HepG2 (cell line): ENCODE results near the gene SMIM20. TPM values are rescaled to one million over a fixed set of nuclear protein-coding genes. Genes with fewer than 3 reads are reported as not detected.
A peak's percentile ranks its signal among the peaks of the same experiment; 100 is the strongest.

ENCODE experiments used
- ATF7-NPFF ChIP-seq: sonication (generic); formaldehyde crosslinking; IDR thresholded peaks from 2 replicates; pipeline ENCODE4 v1.8.1; 2023; ENCODE audit warnings: mild to moderate bottlenecking, low read depth, missing genetic modification reagents, moderate library complexity
- FOSL1 ChIP-seq: sonication (generic); formaldehyde crosslinking; IDR thresholded peaks from 2 replicates; pipeline ENCODE4 v1.9.0; 2021; ENCODE audit warnings: missing genetic modification reagents, borderline replicate concordance
- FOSL2 ChIP-seq: sonication (generic); formaldehyde crosslinking; IDR thresholded peaks from 2 replicates; pipeline ENCODE4 v1.4.0; 2020; ENCODE audit warnings: missing genetic modification reagents
- KMT2A ChIP-seq: sonication (generic); formaldehyde crosslinking; IDR thresholded peaks from 2 replicates; pipeline ENCODE4 v1.4.0; 2020; ENCODE audit warnings: missing genetic modification reagents
- MAF1 ChIP-seq: sonication (generic); formaldehyde crosslinking; IDR thresholded peaks from 2 replicates; pipeline ENCODE4 v1.5.0; 2020; ENCODE audit warnings: missing genetic modification reagents, borderline replicate concordance
- PAF1 ChIP-seq: IDR thresholded peaks from 2 replicates; pipeline ENCODE4 v1.6.1; 2016; ENCODE audit warnings: missing genetic modification reagents, missing compliant biosample characterization
- RCOR2 ChIP-seq: IDR thresholded peaks from 2 replicates; pipeline ENCODE4 v1.6.1; 2016; ENCODE audit warnings: missing biosample characterization, missing genetic modification reagents
- REPIN1 ChIP-seq: sonication (generic); formaldehyde crosslinking; IDR thresholded peaks from 2 replicates; pipeline ENCODE4 v1.8.0; 2022; ENCODE audit warnings: missing genetic modification reagents, low read depth, mild to moderate bottlenecking, borderline replicate concordance
- ZFP1 ChIP-seq: IDR thresholded peaks from 2 replicates; pipeline ENCODE4 v1.6.1; 2016
- ZFYVE20 ChIP-seq: sonication (generic); formaldehyde crosslinking; IDR thresholded peaks from 2 replicates; pipeline ENCODE4 v1.8.0; 2023; ENCODE audit warnings: low read depth, mild to moderate bottlenecking, moderate library complexity, missing genetic modification reagents, borderline replicate concordance
- ZNF225 ChIP-seq: sonication (generic); formaldehyde crosslinking; IDR thresholded peaks from 2 replicates; pipeline ENCODE4 v1.4.0; 2020; ENCODE audit warnings: mild to moderate bottlenecking, missing genetic modification reagents
- ZNF296 ChIP-seq: sonication (generic); formaldehyde crosslinking; conservative IDR thresholded peaks from 2 replicates; pipeline ENCODE4 v1.5.0; 2020; ENCODE audit warnings: mild to moderate bottlenecking, missing genetic modification reagents
- ZNF501 ChIP-seq: sonication (generic); formaldehyde crosslinking; IDR thresholded peaks from 2 replicates; pipeline ENCODE4 v1.5.1; 2020; ENCODE audit warnings: mild to moderate bottlenecking, moderate library complexity, missing genetic modification reagents
- ZNF543 ChIP-seq: sonication (generic); formaldehyde crosslinking; IDR thresholded peaks from 2 replicates; pipeline ENCODE4 v1.4.0; 2020; ENCODE audit warnings: mild to moderate bottlenecking, missing genetic modification reagents
- polyA plus RNA-seq, 8 experiments: library from polyadenylated mRNA; depleted of rRNA in 3 of 8; stranded (reverse) in 7 of 8; unstranded in 1 of 8; fragments of >200 nt; fragmentation: Illumina TruSeq in 4 of 8; extraction: Trizol in 4 of 8; gene quantifications; 2 replicates each; pipeline versions ENCODE4 v1.2.1 to v1.2.3, GENCODE V29; 2011 to 2016; ENCODE audit warnings: low read depth in 4 of 8, missing spikeins in 1 of 8, mixed read lengths in 1 of 8; ENCODE audit not compliant: insufficient read depth in 1 of 8
- total RNA-seq, 5 experiments: library from RNA; depleted of rRNA; stranded (reverse); fragments of >200 nt; fragmentation: Illumina TruSeq; extraction: Trizol; gene quantifications; 2 replicates each; pipeline ENCODE4 v1.2.3, GENCODE V29; 2016; ENCODE audit warnings: low read depth in 1 of 5
- TF ChIP-seq, protein P1 (sequence below), 2 experiments: sonication (generic) in 1 of 2; formaldehyde crosslinking in 1 of 2; IDR thresholded peaks; 2 replicates each; pipeline versions ENCODE4 v1.4.0 to v1.6.1; 2018 to 2020; ENCODE audit warnings: missing genetic modification reagents in 2 of 2, borderline replicate concordance in 1 of 2, low read depth in 1 of 2, mild to moderate bottlenecking in 1 of 2, missing biosample characterization in 1 of 2
- TF ChIP-seq, protein P2 (sequence below): sonication (generic); formaldehyde crosslinking; IDR thresholded peaks from 2 replicates; pipeline ENCODE4 v1.5.1; 2020; ENCODE audit warnings: mild to moderate bottlenecking, missing genetic modification reagents, borderline replicate concordance
- TF ChIP-seq, protein P3 (sequence below): sonication (generic); formaldehyde crosslinking; IDR thresholded peaks from 2 replicates; pipeline ENCODE4 v1.9.0; 2021; ENCODE audit warnings: missing genetic modification reagents, borderline replicate concordance

Gene SMIM20
- total and polyA plus RNA-seq, 2 of the 13 experiments (the other 11 are each of a cell fraction or from before 2014, with no cell fraction given): 26.3 to 30.2 TPM

DNA sequence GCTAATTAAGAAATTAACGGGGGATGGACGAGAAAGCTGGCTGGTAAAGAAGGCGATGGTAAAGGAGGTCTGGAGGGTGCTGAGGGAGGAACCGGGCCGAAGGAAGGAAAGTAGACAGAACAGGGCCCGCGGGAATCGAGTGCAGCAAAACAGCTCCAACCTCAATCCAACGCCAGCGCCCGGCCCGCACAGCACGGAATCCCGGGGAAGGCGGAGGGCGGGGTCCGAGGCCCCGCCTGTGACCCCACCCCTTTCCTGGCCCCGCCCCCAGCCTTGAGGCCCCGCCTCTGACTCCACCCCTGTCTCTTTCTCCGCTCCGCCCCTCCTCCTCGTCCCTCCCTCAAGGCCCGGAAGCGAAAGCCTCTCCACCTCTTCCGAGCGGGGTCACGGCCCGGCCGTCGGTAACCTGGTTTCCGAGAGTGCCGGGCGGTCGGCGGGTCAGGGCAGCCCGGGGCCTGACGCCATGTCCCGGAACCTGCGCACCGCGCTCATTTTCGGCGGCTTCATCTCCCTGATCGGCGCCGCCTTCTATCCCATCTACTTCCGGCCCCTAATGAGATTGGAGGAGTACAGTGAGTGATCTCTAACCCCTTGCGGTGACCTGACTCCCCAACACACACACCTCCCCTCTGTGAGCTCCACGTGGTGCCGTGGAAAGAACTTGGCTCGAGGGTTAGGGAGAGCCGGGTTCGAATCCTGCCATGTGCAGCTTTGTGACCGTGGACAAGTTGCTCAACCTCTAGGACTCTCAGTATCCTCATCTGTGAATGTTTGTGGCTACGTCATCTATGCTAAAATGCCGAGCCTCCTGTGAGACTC lies at the start of gene SMIM20 (continued):
- TF ChIP-seq RCOR2 (CRISPR knock-in tag): no peak
- no peak for TF ChIP-seq PAF1 (CRISPR knock-in tag)
- no peak; the same call in 1 of the 2 replicates for TF ChIP-seq ZNF225 (CRISPR knock-in tag)
- peak; percentile 70; the same call in 1 of the 2 replicates for TF ChIP-seq ZNF543 (CRISPR knock-in tag)
- TF ChIP-seq ZNF501: peak; percentile 70; the same call in 1 of the 2 replicates
- peak; percentile 26; the same call in 1 of the 2 replicates for TF ChIP-seq ZFP1 (CRISPR knock-in tag)
- peak; percentile 91 for TF ChIP-seq REPIN1 (CRISPR knock-in tag)
- TF ChIP-seq KMT2A (CRISPR knock-in tag): peak; percentile 34
- no peak for TF ChIP-seq ZNF296 (CRISPR knock-in tag)
- peak; percentile 45; the same call in 1 of the 2 replicates for TF ChIP-seq FOSL2 (CRISPR knock-in tag)
- no peak for TF ChIP-seq FOSL1 (CRISPR knock-in tag)
- TF ChIP-seq, protein P1, sequence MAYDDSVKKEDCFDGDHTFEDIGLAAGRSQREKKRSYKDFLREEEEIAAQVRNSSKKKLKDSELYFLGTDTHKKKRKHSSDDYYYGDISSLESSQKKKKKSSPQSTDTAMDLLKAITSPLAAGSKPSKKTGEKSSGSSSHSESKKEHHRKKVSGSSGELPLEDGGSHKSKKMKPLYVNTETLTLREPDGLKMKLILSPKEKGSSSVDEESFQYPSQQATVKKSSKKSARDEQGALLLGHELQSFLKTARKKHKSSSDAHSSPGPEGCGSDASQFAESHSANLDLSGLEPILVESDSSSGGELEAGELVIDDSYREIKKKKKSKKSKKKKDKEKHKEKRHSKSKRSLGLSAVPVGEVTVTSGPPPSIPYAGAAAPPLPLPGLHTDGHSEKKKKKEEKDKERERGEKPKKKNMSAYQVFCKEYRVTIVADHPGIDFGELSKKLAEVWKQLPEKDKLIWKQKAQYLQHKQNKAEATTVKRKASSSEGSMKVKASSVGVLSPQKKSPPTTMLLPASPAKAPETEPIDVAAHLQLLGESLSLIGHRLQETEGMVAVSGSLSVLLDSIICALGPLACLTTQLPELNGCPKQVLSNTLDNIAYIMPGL (CRISPR knock-in tag; IDR thresholded peaks at IDR 0.05; ENCODE audit: borderline replicate concordance in 1 of 2, low read depth in 1 of 2): peak; percentile 26 to 77; a peak in 2 of 4 replicates
- peak; percentile 61; the same call in 1 of the 2 replicates for TF ChIP-seq ATF7-NPFF (CRISPR knock-in tag)
- TF ChIP-seq, protein P2, sequence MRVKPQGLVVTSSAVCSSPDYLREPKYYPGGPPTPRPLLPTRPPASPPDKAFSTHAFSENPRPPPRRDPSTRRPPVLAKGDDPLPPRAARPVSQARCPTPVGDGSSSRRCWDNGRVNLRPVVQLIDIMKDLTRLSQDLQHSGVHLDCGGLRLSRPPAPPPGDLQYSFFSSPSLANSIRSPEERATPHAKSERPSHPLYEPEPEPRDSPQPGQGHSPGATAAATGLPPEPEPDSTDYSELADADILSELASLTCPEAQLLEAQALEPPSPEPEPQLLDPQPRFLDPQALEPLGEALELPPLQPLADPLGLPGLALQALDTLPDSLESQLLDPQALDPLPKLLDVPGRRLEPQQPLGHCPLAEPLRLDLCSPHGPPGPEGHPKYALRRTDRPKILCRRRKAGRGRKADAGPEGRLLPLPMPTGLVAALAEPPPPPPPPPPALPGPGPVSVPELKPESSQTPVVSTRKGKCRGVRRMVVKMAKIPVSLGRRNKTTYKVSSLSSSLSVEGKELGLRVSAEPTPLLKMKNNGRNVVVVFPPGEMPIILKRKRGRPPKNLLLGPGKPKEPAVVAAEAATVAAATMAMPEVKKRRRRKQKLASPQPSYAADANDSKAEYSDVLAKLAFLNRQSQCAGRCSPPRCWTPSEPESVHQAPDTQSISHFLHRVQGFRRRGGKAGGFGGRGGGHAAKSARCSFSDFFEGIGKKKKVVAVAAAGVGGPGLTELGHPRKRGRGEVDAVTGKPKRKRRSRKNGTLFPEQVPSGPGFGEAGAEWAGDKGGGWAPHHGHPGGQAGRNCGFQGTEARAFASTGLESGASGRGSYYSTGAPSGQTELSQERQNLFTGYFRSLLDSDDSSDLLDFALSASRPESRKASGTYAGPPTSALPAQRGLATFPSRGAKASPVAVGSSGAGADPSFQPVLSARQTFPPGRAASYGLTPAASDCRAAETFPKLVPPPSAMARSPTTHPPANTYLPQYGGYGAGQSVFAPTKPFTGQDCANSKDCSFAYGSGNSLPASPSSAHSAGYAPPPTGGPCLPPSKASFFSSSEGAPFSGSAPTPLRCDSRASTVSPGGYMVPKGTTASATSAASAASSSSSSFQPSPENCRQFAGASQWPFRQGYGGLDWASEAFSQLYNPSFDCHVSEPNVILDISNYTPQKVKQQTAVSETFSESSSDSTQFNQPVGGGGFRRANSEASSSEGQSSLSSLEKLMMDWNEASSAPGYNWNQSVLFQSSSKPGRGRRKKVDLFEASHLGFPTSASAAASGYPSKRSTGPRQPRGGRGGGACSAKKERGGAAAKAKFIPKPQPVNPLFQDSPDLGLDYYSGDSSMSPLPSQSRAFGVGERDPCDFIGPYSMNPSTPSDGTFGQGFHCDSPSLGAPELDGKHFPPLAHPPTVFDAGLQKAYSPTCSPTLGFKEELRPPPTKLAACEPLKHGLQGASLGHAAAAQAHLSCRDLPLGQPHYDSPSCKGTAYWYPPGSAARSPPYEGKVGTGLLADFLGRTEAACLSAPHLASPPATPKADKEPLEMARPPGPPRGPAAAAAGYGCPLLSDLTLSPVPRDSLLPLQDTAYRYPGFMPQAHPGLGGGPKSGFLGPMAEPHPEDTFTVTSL (CRISPR knock-in tag): peak; percentile 50; the same call in 1 of the 2 replicates
- TF ChIP-seq ZFYVE20 (CRISPR knock-in tag): no peak
- peak; percentile 49; the same call in 1 of the 2 replicates for TF ChIP-seq MAF1 (CRISPR knock-in tag)
- TF ChIP-seq, protein P3, sequence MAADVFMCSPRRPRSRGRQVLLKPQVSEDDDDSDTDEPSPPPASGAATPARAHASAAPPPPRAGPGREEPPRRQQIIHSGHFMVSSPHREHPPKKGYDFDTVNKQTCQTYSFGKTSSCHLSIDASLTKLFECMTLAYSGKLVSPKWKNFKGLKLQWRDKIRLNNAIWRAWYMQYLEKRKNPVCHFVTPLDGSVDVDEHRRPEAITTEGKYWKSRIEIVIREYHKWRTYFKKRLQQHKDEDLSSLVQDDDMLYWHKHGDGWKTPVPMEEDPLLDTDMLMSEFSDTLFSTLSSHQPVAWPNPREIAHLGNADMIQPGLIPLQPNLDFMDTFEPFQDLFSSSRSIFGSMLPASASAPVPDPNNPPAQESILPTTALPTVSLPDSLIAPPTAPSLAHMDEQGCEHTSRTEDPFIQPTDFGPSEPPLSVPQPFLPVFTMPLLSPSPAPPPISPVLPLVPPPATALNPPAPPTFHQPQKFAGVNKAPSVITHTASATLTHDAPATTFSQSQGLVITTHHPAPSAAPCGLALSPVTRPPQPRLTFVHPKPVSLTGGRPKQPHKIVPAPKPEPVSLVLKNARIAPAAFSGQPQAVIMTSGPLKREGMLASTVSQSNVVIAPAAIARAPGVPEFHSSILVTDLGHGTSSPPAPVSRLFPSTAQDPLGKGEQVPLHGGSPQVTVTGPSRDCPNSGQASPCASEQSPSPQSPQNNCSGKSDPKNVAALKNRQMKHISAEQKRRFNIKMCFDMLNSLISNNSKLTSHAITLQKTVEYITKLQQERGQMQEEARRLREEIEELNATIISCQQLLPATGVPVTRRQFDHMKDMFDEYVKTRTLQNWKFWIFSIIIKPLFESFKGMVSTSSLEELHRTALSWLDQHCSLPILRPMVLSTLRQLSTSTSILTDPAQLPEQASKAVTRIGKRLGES: 0 out of 2 replicates have a peak, but pooled peaks have one; percentile 34
